IPS-15b (cell line): Measurements from ENCODE around the gene SBNO2.

Experiments used
- H3K27me3 ChIP-seq: one replicate; pipeline ENCODE4 v1.6.1; 2013; ENCODE audit warnings: low read length; ENCODE audit not compliant: control insufficient read depth, insufficient read depth
- H3K36me3 ChIP-seq: one replicate; pipeline ENCODE4 v1.6.1; 2013; ENCODE audit warnings: low read length; ENCODE audit not compliant: control insufficient read depth, insufficient read depth
- H3K4me1 ChIP-seq: one replicate; pipeline ENCODE4 v1.6.1; 2013; ENCODE audit warnings: mild to moderate bottlenecking, low read length; ENCODE audit not compliant: control insufficient read depth, insufficient read depth
- H3K4me3 ChIP-seq: one replicate; pipeline ENCODE4 v1.5.1; 2013; ENCODE audit warnings: low read depth, low read length
- H3K9ac ChIP-seq: one replicate; pipeline ENCODE4 v1.6.1; 2013; ENCODE audit warnings: low read depth, mild to moderate bottlenecking, low read length
- H3K9me3 ChIP-seq: one replicate; pipeline ENCODE4 v1.6.1; 2013; ENCODE audit warnings: mild to moderate bottlenecking, low read length; ENCODE audit not compliant: control insufficient read depth, insufficient read depth

SBNO2 gene, protein sequence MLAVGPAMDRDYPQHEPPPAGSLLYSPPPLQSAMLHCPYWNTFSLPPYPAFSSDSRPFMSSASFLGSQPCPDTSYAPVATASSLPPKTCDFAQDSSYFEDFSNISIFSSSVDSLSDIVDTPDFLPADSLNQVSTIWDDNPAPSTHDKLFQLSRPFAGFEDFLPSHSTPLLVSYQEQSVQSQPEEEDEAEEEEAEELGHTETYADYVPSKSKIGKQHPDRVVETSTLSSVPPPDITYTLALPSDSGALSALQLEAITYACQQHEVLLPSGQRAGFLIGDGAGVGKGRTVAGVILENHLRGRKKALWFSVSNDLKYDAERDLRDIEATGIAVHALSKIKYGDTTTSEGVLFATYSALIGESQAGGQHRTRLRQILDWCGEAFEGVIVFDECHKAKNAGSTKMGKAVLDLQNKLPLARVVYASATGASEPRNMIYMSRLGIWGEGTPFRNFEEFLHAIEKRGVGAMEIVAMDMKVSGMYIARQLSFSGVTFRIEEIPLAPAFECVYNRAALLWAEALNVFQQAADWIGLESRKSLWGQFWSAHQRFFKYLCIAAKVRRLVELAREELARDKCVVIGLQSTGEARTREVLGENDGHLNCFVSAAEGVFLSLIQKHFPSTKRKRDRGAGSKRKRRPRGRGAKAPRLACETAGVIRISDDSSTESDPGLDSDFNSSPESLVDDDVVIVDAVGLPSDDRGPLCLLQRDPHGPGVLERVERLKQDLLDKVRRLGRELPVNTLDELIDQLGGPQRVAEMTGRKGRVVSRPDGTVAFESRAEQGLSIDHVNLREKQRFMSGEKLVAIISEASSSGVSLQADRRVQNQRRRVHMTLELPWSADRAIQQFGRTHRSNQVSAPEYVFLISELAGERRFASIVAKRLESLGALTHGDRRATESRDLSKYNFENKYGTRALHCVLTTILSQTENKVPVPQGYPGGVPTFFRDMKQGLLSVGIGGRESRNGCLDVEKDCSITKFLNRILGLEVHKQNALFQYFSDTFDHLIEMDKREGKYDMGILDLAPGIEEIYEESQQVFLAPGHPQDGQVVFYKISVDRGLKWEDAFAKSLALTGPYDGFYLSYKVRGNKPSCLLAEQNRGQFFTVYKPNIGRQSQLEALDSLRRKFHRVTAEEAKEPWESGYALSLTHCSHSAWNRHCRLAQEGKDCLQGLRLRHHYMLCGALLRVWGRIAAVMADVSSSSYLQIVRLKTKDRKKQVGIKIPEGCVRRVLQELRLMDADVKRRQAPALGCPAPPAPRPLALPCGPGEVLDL (N-terminal part only)

DNA sequence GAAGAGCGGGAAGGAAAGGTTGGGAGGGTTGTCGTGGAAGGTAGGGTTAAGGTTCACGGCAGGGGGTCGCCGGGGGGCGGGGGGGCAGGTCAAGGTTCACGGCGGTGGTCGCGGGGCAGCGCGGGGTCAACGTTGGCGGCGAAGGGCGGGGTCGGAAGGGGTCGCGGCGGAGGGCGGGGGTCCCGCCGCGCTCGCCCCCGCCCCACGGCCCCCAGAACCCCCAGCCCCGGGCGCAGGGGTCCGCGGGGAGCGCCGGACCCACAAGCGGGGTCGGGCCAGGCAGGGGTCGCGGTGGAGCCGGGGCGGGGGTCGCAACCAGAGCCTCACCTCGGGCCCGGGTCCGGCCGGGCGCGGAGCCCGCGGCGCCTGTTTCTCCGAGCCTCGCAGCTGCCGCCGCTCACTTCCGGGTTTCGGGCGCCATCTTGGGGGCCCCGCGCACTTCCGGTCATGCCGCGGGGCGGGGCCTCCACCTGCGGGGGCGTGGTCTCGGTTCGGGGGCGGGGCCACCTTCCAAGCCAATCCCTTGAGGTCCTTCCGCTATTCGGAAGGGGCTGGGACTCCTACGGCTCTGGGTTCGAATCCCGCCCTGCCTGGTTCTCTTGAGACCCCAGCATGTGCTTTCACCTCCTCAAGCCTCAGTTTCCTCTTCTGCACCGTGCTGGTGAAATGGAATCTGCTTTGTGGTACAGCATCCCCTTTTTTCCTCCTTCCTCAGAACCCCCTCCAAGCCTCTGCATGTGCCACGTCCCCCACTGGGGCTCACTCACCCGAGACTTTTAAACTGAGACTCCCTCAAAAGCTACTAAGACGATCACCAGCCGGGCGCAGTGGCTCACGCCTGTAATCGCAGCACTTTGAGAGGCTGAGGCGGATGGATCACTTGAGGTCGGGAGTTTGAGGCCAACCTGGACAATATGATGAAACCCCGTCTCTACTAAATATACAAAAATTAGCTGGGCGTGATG, at the start of gene SBNO2:
Gene SBNO2 (minus strand): TSS at position 424 of the 965 bp plus-strand sequence. CDS start 19,992 bp downstream, outside the sequence.
- H3K4me1 ChIP-seq: peaks cover 2% of the 10 kb centered on the region
- H3K27me3 ChIP-seq: no peaks in the 10 kb centered on the region

GRCh38 chr19:1223018-1223855, 49.2 kb upstream of the SBNO2 start:
- H3K27me3 ChIP-seq: no peaks in the 10 kb centered on the region
- peaks cover 67% of the 10 kb centered on the region for H3K36me3 ChIP-seq
- H3K4me1 ChIP-seq: no peaks in the 10 kb centered on the region
- no peaks in the 10 kb centered on the region for H3K9me3 ChIP-seq
- H3K4me3 ChIP-seq: no peak overlapping the region
- no peak overlapping the region for H3K9ac ChIP-seq

More for the DNA sequence above, at the start of gene SBNO2:
- Histone ChIP-seq H3K36me3 (no peaks in the 10 kb centered on the region), H3K9me3 (no peaks in the 10 kb centered on the region), H3K9ac (peak within 1 kb of the TSS; percentile 87), H3K4me3 (peak within 1 kb of the TSS; percentile 82)

GRCh38 chr19:1222394-1222793, 48.3 kb upstream of the SBNO2 start:
- Histone ChIP-seq H3K9ac (no peak overlapping the region), H3K27me3 (no peaks in the 10 kb centered on the region), H3K4me1 (no peaks in the 10 kb centered on the region), H3K4me3 (no peak overlapping the region), H3K36me3 (peaks cover 66% of the 10 kb centered on the region), H3K9me3 (no peaks in the 10 kb centered on the region)

DNA sequence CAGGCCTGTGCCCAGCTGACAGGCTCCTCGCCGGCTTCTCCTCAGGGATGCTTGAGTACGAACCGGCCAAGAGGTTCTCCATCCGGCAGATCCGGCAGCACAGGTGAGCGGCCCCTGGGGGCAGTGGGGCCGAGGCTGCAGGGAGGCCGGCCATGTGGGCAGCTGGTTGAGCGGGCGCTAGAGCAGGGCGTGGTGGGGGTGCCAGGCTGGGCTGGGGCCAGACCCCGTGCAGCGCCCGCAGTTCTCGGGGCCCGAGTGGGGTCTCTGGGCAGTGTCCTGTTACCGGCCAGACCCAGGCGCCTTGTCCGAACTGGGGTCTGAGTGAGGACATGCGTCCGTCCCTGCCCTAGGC, 47.8 kb upstream of the SBNO2 start:
- Histone ChIP-seq H3K9me3 (no peaks in the 10 kb centered on the region), H3K9ac (no peak overlapping the region), H3K4me3 (no peak overlapping the region), H3K4me1 (peaks cover 3% of the 10 kb centered on the region), H3K36me3 (peaks cover 63% of the 10 kb centered on the region), H3K27me3 (no peaks in the 10 kb centered on the region)

DNA sequence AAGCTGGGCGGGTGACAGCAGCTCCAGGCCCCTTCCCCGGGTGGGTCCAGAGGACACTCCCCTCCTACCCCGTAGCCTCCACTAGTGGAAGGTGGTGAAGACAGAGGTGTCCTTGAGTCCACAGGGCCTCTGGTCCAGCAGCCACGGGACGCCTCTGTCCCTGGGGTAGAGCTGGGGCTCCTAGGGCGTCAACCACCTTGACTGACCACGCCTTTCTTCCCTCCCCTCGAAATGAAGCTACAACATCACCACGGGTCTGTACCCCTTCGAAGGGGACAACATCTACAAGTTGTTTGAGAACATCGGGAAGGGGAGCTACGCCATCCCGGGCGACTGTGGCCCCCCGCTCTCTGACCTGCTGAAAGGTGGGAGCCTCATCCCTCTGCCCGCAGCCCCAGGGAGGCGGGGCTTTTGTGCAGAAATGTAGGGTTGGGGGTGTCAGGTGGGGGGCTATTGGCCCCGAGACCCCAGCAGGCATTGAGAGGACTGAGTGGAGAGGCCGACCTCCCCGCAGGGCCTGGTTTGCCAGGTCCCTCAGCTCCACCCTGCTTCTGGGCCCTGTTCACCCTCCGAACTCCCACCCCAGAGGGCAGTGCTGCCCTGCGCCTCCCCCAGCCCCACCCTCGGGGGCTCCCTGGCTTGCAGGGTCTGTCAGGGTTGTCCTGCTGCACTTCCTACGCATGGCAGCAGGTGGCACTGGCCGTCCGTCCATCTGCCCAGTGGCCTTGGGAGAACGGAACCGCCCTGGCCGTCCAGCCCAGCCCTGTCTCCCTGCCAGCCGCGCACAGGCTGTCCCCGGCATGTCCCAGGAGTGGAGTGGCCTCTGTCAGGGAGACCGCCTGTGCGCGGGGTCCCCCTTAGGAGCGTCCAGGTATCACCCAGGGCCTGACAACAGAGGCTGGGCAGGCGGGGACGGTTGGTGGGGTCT, 47.2 kb upstream of the SBNO2 start:
- Histone ChIP-seq H3K4me3 (no peak overlapping the region), H3K36me3 (peaks cover 56% of the 10 kb centered on the region), H3K9me3 (no peaks in the 10 kb centered on the region), H3K27me3 (no peaks in the 10 kb centered on the region), H3K9ac (no peak overlapping the region), H3K4me1 (peaks cover 3% of the 10 kb centered on the region)

- no peaks in the 10 kb centered on the region for H3K27me3 ChIP-seq
- H3K9me3 ChIP-seq: no peaks in the 10 kb centered on the region
- peaks cover 50% of the 10 kb centered on the region for H3K36me3 ChIP-seq
- H3K9ac ChIP-seq: no peak overlapping the region
- H3K4me1 ChIP-seq: peaks cover 3% of the 10 kb centered on the region
- H3K4me3 ChIP-seq: no peak overlapping the region
Observed at GRCh38 chr19:1220477-1220930, 46.4 kb upstream of the SBNO2 start.

DNA sequence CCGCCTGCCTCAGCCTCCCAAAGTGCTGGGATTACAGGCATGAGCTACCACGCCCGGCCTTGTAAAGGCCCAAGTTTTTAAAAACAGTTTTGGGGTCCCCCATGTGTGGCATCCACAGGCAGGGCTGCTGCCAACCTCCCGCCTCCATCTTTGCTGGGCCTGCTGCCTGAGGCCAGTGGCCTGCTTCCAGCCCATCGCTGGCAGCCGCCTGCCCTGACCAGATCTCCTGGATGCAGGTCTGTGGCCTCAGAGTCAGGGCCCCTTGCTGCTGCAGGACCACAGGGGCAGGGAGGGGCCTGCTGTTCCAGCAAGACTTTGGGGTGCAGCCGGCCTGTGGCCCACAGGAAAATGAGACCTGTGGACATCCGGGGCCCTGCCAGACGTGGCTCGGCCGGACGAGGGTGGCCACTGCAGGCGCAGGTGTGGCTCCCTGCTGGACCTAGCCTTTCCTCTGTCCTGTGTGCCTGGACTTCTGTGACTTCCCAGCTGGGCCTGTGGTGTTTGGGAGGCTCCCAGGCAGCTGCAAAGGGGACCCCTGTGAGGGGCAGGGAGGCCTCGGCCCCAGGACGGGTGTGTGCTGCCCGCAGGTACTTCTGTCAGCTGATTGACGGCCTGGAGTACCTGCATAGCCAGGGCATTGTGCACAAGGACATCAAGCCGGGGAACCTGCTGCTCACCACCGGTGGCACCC, 45.9 kb upstream of the SBNO2 start:
- Histone ChIP-seq H3K4me3 (no peak overlapping the region), H3K36me3 (peaks cover 49% of the 10 kb centered on the region), H3K9ac (no peak overlapping the region), H3K27me3 (no peaks in the 10 kb centered on the region), H3K9me3 (no peaks in the 10 kb centered on the region), H3K4me1 (peaks cover 3% of the 10 kb centered on the region)

DNA sequence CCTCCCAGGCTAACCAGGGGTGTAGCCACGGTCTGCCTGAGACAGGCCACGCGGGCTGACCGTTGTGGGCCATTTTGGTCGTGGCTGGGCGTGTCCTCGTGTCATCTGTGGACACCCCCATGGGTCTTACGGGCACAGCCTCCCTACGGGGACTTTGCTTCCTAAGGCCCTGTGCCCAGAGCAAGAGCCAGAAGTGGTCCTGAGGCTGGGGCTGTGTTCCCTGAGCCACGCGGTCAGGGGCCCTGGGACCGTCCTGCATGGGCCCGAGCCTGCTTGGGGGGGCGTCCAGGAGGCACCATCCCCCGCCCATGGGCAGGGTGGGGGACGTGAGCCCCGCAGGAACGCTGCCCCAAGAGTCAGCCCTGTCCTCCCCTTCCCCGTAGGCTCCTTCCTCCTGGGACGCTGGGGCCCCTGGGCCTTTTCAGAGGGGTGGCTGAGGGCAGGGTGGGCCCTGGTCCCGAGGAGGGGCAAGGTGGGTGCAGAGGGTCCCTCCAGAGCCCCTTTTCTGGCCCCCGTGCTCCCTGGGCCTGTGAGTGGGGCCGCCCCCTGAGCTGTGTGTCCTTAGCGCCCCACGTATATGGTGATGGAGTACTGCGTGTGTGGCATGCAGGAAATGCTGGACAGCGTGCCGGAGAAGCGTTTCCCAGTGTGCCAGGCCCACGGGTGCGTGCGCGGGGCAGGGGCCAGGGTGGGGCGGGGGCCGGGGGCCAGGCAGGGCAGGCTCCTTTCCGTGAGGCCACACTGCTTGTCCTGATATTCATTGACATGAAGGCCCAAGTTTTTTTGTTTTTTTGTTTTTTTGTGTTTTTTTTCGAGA, 44.9 kb upstream of the SBNO2 start:
- no peaks in the 10 kb centered on the region for H3K27me3 ChIP-seq
- no peak overlapping the region for H3K4me3 ChIP-seq
- no peak overlapping the region for H3K9ac ChIP-seq
- peaks cover 3% of the 10 kb centered on the region for H3K4me1 ChIP-seq
- H3K36me3 ChIP-seq: peaks cover 47% of the 10 kb centered on the region
- H3K9me3 ChIP-seq: no peaks in the 10 kb centered on the region
